Progenitor cell of endocrine pancreas (in vitro differentiated cells): ENCODE data around the gene MSH3. TPM values are rescaled to one million over a fixed set of nuclear protein-coding genes. Genes with fewer than 3 reads are reported as not detected.

Experiments
- DNase-seq: peaks from one replicate; pipeline ENCODE4 v3.0.0; 2021; ENCODE audit warnings: low spot score; ENCODE audit not compliant: unreplicated experiment
- H3K27ac Mint-ChIP-seq: 2 replicates; pipeline ENCODE4 v1.8.0; 2021; ENCODE audit warnings: mild to moderate bottlenecking, moderate library complexity, mixed read lengths
- H3K27me3 Mint-ChIP-seq: 2 replicates; pipeline ENCODE4 v1.8.0; 2021; ENCODE audit warnings: mixed read lengths
- H3K36me3 Mint-ChIP-seq: 2 replicates; pipeline ENCODE4 v1.8.0; 2022; ENCODE audit warnings: mixed read lengths; ENCODE audit not compliant: insufficient read depth
- H3K4me1 Mint-ChIP-seq: 2 replicates; pipeline ENCODE4 v1.8.0; 2021; ENCODE audit warnings: low read depth, mixed read lengths
- H3K4me3 Mint-ChIP-seq: 2 replicates; pipeline ENCODE4 v1.8.0; 2021; ENCODE audit warnings: low read depth, mild to moderate bottlenecking, moderate library complexity, mixed read lengths
- H3K9me3 Mint-ChIP-seq: 2 replicates; pipeline ENCODE4 v1.8.0; 2021; ENCODE audit warnings: low read depth, mixed read lengths
- CTCF ChIP-seq: fragments of 200-600 bp; sonication (generic); IDR thresholded peaks from one replicate; pipeline ENCODE4 v1.5.0; 2021; ENCODE audit warnings: antibody characterized with exemption, mild to moderate bottlenecking; ENCODE audit not compliant: unreplicated experiment
- total RNA-seq: library from RNA; stranded (reverse); gene quantifications from 2 replicates; pipeline ENCODE4 v1.2.1, GENCODE V29; 2021

The MSH3 gene
- total RNA-seq, 1 donor from 2014 or later: 16.9 TPM

- TF ChIP-seq CTCF: no peak
- no peak overlapping the region for H3K4me3 Mint-ChIP-seq
- no peak for DNase-seq
- no peaks in the 10 kb centered on the region for H3K9me3 Mint-ChIP-seq
- H3K4me1 Mint-ChIP-seq: no peaks in the 10 kb centered on the region
- H3K27me3 Mint-ChIP-seq: no peaks in the 10 kb centered on the region
- no peak overlapping the region for H3K27ac Mint-ChIP-seq
- H3K36me3 Mint-ChIP-seq: peaks cover 19% of the 10 kb centered on the region
Measured at GRCh38 chr5:80665057-80665456, 10.6 kb downstream of the MSH3 start.

- no peak overlapping the region for H3K4me3 Mint-ChIP-seq
Measured at GRCh38 chr5:80667384-80667783, 12.9 kb downstream of the MSH3 start.

GRCh38 chr5:80668016-80668969 lies 13.8 kb downstream of the MSH3 start:
- Mint-ChIP-seq H3K9me3 (no peaks in the 10 kb centered on the region), H3K27ac (no peak overlapping the region), H3K36me3 (peaks cover 12% of the 10 kb centered on the region), H3K4me3 (no peak overlapping the region), H3K4me1 (no peaks in the 10 kb centered on the region), H3K27me3 (no peaks in the 10 kb centered on the region)
- DNase-seq: no peak
- no peak for TF ChIP-seq CTCF

More at GRCh38 chr5:80667384-80667783, 12.9 kb downstream of the MSH3 start:
- Mint-ChIP-seq H3K4me1 (no peaks in the 10 kb centered on the region), H3K36me3 (peaks cover 16% of the 10 kb centered on the region), H3K9me3 (no peaks in the 10 kb centered on the region), H3K27ac (no peak overlapping the region), H3K27me3 (no peaks in the 10 kb centered on the region)
- no peak for DNase-seq
- TF ChIP-seq CTCF: no peak

GRCh38 chr5:80672140-80672736 lies 17.8 kb downstream of the MSH3 start:
- H3K9me3 Mint-ChIP-seq: no peaks in the 10 kb centered on the region
- no peaks in the 10 kb centered on the region for H3K27me3 Mint-ChIP-seq
- no peak overlapping the region for H3K27ac Mint-ChIP-seq
- peaks cover 13% of the 10 kb centered on the region for H3K36me3 Mint-ChIP-seq
- peak; percentile 88 for TF ChIP-seq CTCF
- no peak overlapping the region for H3K4me3 Mint-ChIP-seq
- peak; percentile 52 for DNase-seq
- no peaks in the 10 kb centered on the region for H3K4me1 Mint-ChIP-seq

- Mint-ChIP-seq H3K36me3 (peaks cover 21% of the 10 kb centered on the region), H3K9me3 (no peaks in the 10 kb centered on the region), H3K4me1 (peaks cover 4% of the 10 kb centered on the region), H3K27ac (peak overlapping the region; percentile 5), H3K27me3 (no peaks in the 10 kb centered on the region), H3K4me3 (no peak overlapping the region)
- DNase-seq: no peak
- no peak for TF ChIP-seq CTCF
Measured at GRCh38 chr5:80676706-80677105, 22.3 kb downstream of the MSH3 start.
